ENCODE measurements around the gene GRID2IP.

GRID2IP gene

DNA sequence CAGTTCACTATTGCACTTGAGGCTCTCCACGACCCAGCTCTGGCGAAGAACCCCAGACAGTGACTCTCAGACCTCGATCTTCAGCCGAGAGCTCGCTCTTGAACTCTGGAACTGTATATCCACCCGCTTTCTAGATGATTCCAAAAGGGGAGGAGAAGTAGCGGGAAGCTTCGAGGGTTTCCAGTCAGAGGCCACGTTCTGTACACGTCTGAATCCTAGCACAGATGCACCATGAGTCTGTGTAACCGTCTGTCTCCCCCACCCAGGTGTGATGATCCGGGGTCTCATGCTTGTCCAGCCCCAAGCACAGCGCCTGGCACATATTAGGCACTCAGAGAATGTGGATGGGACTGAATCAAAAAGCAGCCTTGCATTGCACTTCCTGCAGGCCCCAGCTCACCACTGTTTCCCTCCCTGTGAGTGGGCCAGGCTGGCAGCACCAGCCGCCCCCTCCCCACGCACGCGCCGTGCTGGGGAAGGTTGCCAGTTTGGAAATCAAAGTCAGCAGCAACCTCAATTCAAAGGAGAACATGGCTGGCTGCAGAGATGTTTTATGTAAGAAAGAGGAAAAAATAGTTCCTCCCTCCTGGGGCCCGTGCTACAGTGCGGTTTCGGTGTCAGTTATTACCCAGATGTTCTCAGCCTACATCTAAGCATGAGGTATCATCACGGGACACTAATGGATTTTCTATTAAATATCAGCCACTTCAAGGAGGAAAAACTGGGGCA, 5.7 kb downstream of the GRID2IP start:
- DNase-seq (ENCODE audit: low read depth in 2 of 2) = no peak
- TF ChIP-seq, protein P1, sequence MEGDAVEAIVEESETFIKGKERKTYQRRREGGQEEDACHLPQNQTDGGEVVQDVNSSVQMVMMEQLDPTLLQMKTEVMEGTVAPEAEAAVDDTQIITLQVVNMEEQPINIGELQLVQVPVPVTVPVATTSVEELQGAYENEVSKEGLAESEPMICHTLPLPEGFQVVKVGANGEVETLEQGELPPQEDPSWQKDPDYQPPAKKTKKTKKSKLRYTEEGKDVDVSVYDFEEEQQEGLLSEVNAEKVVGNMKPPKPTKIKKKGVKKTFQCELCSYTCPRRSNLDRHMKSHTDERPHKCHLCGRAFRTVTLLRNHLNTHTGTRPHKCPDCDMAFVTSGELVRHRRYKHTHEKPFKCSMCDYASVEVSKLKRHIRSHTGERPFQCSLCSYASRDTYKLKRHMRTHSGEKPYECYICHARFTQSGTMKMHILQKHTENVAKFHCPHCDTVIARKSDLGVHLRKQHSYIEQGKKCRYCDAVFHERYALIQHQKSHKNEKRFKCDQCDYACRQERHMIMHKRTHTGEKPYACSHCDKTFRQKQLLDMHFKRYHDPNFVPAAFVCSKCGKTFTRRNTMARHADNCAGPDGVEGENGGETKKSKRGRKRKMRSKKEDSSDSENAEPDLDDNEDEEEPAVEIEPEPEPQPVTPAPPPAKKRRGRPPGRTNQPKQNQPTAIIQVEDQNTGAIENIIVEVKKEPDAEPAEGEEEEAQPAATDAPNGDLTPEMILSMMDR (IDR thresholded peaks at IDR 0.05; ENCODE audit: low read depth, low read length) = no peak
- H3K4me3 ChIP-seq (replicated peaks in 1 of 2; ENCODE audit: low read depth in 2 of 2, low read length in 2 of 2) = no peak overlapping the region

DNA sequence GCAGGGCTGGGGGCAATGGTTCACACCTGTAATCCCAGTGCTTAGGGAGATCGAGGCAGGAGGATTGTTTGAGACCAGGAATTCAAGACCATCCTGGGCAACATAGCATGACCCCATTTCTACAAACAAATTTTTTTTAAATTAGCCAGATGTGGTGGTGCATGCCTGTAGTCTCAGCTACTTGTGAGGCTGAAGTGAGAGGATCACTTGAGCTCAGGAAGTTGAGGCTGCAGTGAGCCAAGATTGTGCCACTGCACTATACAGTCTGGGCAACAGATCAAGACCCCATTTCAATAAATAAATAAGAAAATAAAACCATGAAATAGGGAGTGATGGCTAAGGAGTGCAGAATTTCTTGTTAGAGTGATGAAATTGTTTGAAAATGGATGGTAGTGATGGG, 8.9 kb downstream of the GRID2IP start:
- DNase-seq (ENCODE audit: low read depth in 2 of 2) = no peak
- TF ChIP-seq, protein P1 (IDR thresholded peaks at IDR 0.05; ENCODE audit: low read depth, low read length) = no peak
- no peak overlapping the region for H3K4me3 ChIP-seq (replicated peaks in 1 of 2; ENCODE audit: low read depth in 2 of 2, low read length in 2 of 2)

DNA sequence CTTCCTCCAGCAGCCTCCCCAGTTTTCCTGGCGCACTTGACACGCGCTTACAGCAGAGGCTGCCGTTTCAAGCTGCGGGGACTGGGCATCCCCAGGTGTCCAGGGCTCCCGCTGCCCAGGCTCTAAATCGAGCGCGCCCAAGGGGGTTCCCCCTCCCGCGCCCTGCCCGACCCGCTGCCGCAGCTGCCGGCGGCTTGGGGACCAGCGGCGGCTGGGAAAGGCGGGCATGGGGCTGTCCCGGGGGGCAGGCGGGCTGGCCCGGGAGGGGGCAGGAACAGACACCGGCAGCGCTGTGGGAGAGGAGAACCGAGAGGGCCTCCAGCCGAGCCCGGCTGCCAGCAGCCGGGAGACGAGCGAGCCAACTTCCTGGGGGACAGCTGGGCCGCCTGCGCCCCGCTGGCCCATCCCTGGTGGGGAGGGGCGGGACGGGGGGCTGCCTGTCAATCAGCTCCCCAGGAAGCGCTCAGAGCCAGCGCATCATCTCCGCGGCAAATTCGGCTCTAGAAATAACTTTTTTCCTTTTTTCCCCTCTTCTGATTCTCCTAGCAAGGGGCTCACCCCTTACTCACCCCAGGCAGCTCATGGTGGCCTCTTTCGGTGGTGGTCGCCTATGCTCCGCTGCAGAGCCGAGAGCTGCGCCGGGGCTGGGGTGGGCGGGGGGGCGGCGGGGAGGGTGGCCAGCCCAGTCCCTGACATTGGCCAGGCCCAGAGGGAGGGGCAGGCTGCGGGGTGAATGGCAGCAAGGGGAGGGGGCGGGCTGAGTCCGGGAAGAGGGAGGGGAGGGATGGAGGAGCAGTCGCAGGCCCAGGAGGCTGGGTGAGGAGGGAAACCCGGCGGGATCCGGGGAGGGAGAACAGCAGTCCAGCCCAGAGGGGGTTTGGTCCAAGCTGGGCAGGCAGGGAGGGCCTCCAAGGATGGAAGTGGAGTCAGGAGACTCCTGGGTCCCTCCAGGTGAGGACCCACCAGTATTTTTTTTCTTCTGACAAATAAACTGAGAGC, 14.7 kb downstream of the GRID2IP start:
- peak overlapping the region in 1 of 2 donors; percentile 26 for H3K4me3 ChIP-seq (replicated peaks in 1 of 2; ENCODE audit: low read depth in 2 of 2, low read length in 2 of 2)
- peak in 1 of 2 donors; percentile 34 for DNase-seq (ENCODE audit: low read depth in 2 of 2)
- TF ChIP-seq, protein P1 (IDR thresholded peaks at IDR 0.05; ENCODE audit: low read depth, low read length) = no peak

DNA sequence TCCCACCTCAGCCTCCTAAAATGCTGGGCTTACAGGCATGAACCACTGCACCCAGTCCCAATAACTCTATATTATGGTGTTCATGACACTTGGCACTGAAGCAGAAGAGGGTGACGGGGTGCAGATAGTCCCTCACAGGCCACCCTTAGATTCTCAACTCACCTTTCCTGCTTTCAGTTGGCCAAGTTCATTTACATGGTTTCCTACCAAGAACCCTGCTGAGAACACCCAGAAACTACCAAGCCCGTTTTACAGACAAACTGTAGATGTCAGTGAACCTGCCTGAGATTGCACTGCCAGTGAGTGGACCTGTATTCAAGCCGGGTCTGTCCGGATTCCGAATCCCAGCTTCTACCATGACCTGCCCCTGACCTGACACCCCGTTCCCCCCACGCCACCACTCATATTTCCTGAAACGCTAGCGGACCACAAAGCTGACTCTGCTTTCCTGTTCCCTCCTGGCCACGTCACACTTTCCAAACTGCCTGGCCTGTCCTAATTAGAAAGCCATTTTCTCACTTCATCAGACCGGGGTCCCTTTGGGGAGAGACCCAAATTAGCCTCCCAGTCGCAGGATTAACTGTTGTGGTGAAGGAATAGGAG, 17.3 kb downstream of the GRID2IP start:
- TF ChIP-seq, protein P1 (IDR thresholded peaks at IDR 0.05; ENCODE audit: low read depth, low read length) = no peak
- H3K4me3 ChIP-seq (replicated peaks in 1 of 2; ENCODE audit: low read depth in 2 of 2, low read length in 2 of 2) = no peak overlapping the region
- DNase-seq (ENCODE audit: low read depth in 2 of 2) = no peak

DNA sequence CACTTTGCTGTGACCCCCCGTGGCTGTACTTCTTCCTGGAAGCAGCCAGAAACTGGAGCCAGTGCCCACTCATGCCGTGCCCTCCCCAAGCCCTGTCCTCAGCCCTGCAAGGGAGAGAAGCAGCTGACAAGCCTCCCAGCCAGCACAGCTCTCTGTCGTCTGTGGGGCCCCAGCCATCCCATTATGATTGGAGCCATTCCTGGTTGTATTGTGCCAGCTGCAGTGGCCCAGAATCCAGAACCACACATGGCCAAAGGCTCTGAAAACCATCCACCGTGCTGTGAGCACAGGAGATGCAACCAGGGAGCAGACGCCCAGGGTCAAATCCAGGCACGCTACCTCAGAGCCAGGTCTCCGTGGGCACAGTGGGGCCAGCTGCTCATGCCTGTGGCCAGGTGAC, 18.7 kb downstream of the GRID2IP start:
- DNase-seq (ENCODE audit: low read depth in 2 of 2) = no peak
- TF ChIP-seq, protein P1 (IDR thresholded peaks at IDR 0.05; ENCODE audit: low read depth, low read length) = no peak
- no peak overlapping the region for H3K4me3 ChIP-seq (replicated peaks in 1 of 2; ENCODE audit: low read depth in 2 of 2, low read length in 2 of 2)

DNA sequence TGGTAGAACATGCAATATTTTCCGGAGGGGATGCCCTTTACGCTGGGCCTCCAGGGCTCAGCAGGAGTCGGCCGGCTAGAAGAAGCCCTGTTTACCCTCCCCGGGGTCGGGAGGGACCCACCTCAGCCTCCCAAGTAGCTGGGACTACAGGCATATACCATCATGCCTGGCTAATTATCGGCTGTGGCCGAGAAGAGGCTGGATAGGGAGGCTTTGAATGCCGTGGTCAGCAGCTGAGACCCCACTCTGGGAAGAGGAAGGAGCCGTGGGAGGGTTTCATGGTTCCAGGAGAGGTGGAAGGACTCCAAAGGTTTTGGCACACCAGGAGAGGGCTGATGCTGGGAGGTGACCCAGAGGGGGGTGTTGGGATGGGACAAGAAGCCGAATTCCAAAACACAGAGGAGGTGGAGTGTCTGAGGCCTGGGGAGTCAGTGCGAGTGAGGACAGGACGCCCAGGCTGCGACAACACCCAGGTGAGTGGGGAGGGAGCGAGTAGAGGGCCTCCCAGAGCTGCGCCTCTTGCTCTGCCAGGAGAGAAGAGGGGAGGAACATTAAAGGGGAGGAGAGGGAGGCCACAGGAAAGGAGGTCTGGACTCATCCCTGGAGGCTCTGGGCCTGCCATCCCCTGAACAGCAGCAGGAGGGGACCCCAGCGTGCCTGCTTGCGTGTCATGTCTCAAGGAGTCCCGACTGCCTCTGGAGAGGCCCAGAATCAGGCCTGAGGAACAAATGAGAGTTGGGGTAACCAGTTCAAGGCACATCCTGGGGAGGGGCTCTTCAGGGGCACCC, 19.6 kb downstream of the GRID2IP start:
- TF ChIP-seq, protein P1 (IDR thresholded peaks at IDR 0.05; ENCODE audit: low read depth, low read length) = no peak
- no peak overlapping the region for H3K4me3 ChIP-seq (replicated peaks in 1 of 2; ENCODE audit: low read depth in 2 of 2, low read length in 2 of 2)
- no peak for DNase-seq (ENCODE audit: low read depth in 2 of 2)

All from cardiac fibroblast (primary cell).